Mucosa of rectum (tissue), 2 donors: ENCODE data around the gene PLB1.

Source experiments
- H3K27ac ChIP-seq, 2 donors: one replicate each; pipeline ENCODE4 v1.7.0; 2013; ENCODE audit warnings: inconsistent platforms in 2 of 2, low read depth in 2 of 2, low read length in 2 of 2
- H3K27me3 ChIP-seq, 2 donors: one replicate each; pipeline ENCODE4 v1.7.0; 2013; ENCODE audit warnings: low read length in 2 of 2; ENCODE audit not compliant: control insufficient read depth in 2 of 2, insufficient read depth in 2 of 2
- H3K36me3 ChIP-seq, 2 donors: one replicate each; pipeline ENCODE4 v1.7.0; 2013; ENCODE audit warnings: low read length in 2 of 2; ENCODE audit not compliant: control insufficient read depth in 2 of 2, insufficient read depth in 2 of 2
- H3K4me1 ChIP-seq, 2 donors: one replicate each; pipeline ENCODE4 v1.7.0; 2013; ENCODE audit warnings: low read length in 2 of 2, mild to moderate bottlenecking in 1 of 2; ENCODE audit not compliant: control insufficient read depth in 2 of 2, insufficient read depth in 2 of 2
- H3K4me3 ChIP-seq, 2 donors: one replicate each; pipeline ENCODE4 v1.7.0; 2013; ENCODE audit warnings: low read length in 2 of 2
- H3K9ac ChIP-seq, 2 donors: one replicate each; pipeline ENCODE4 v1.7.0; 2013; ENCODE audit warnings: low read length in 2 of 2, low read depth in 1 of 2, mild to moderate bottlenecking in 1 of 2
- H3K9me3 ChIP-seq, 2 donors: one replicate each; pipeline ENCODE4 v1.7.0; 2013; ENCODE audit warnings: low read length in 2 of 2; ENCODE audit not compliant: control insufficient read depth in 2 of 2
- donor health status: healthy.
- donor health status: Normal muscosa, but diverticular disease.

Gene PLB1, protein sequence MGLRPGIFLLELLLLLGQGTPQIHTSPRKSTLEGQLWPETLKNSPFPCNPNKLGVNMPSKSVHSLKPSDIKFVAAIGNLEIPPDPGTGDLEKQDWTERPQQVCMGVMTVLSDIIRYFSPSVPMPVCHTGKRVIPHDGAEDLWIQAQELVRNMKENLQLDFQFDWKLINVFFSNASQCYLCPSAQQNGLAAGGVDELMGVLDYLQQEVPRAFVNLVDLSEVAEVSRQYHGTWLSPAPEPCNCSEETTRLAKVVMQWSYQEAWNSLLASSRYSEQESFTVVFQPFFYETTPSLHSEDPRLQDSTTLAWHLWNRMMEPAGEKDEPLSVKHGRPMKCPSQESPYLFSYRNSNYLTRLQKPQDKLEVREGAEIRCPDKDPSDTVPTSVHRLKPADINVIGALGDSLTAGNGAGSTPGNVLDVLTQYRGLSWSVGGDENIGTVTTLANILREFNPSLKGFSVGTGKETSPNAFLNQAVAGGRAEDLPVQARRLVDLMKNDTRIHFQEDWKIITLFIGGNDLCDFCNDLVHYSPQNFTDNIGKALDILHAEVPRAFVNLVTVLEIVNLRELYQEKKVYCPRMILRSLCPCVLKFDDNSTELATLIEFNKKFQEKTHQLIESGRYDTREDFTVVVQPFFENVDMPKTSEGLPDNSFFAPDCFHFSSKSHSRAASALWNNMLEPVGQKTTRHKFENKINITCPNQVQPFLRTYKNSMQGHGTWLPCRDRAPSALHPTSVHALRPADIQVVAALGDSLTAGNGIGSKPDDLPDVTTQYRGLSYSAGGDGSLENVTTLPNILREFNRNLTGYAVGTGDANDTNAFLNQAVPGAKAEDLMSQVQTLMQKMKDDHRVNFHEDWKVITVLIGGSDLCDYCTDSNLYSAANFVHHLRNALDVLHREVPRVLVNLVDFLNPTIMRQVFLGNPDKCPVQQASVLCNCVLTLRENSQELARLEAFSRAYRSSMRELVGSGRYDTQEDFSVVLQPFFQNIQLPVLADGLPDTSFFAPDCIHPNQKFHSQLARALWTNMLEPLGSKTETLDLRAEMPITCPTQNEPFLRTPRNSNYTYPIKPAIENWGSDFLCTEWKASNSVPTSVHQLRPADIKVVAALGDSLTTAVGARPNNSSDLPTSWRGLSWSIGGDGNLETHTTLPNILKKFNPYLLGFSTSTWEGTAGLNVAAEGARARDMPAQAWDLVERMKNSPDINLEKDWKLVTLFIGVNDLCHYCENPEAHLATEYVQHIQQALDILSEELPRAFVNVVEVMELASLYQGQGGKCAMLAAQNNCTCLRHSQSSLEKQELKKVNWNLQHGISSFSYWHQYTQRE (N-terminal part only)

DNA sequence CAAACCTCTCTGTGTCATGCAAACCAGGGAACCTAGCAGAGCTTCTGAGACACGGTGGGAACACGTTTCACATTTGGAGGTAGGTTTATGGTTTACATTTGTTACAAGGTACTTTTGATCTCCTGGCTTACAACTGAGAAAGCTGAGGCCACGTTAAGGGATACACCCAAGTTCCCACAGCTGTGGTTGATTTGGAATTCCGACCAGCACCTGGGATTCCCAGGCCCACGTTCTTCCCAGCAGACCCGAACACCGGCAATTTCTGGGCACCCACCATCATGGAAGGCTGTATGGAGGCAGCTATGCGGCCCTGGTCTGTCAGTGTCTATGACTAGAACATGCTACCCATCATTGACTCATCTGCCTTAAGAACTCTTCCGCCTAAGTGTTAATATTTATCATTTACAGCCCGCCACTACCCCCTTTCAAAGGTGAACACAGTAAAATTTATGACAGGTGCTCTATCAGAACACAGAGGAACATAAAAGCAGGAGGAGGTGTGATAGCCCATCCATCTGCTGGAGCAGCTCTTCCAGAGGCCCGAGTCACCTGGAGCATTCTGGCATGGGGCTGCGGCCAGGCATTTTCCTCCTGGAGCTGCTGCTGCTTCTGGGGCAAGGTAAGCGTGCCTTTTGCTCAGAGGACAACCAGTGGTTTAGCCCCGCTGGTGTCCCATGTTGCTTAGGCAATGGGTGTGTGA lies at the start of gene PLB1:
Gene PLB1, plus strand, starts transcription at position 510 of the 700 bp plus-strand sequence. Its CDS starts 55 bp downstream, at position 565.
- Histone ChIP-seq H3K27me3 (no peaks in the 10 kb centered on the region), H3K36me3 (no peaks in the 10 kb centered on the region), H3K27ac (no peak within 1 kb of the TSS), H3K9ac (no peak within 1 kb of the TSS), H3K4me3 (no peak within 1 kb of the TSS), H3K4me1 (peaks cover 5 to 7% of the 10 kb centered on the region in 2 donors), H3K9me3 (no peaks in the 10 kb centered on the region)

DNA sequence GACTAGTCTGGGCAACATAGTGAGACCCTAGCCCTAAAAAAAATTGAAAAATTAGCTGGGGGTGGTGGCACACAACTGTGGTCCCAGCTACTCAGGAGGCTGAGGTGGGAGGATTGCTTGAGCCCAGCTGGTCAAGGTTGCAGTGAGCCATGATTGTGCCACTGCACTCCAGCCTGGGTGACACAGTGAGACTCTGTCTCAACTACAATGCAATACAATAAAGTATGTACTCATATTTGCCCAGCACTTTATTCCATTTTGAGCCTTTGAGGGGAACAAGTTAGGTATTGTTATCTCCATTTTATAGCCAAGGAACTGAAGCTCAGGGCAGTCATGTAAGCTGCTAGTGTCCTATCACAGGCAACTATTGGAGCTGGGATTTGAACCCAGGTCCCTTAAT lies 49.3 kb upstream of the PLB1 start:
- H3K27ac ChIP-seq = no peak overlapping the region
- H3K27me3 ChIP-seq = no peaks in the 10 kb centered on the region
- H3K9ac ChIP-seq = no peak overlapping the region
- H3K4me1 ChIP-seq = peaks cover 0 to 2% of the 10 kb centered on the region in 2 donors
- H3K9me3 ChIP-seq = no peaks in the 10 kb centered on the region
- no peaks in the 10 kb centered on the region for H3K36me3 ChIP-seq
- no peak overlapping the region for H3K4me3 ChIP-seq

DNA sequence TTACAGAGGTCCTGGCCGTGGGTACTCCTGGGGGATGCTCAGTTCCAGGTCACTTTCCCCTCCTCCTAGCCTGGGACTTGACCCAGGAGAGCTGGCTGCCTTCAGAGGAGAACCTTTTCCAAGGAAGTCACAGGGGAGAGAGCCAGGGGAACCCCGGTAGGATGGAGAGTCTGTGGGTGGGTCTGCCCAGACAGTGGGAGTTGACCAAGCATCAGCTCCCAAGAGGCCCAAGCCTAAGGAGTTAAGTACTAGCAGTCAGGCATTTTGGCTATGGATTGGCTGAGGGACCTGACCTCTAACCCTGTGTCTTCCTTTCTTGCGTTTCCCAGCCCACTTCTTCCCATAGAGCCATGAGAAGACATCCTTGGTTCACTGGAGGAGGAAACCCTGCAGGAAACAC lies 48.8 kb upstream of the PLB1 start:
- Histone ChIP-seq H3K9ac (no peak overlapping the region), H3K27ac (no peak overlapping the region), H3K4me3 (no peak overlapping the region), H3K4me1 (peaks cover 0 to 2% of the 10 kb centered on the region in 2 donors), H3K27me3 (no peaks in the 10 kb centered on the region), H3K9me3 (no peaks in the 10 kb centered on the region), H3K36me3 (no peaks in the 10 kb centered on the region)

DNA sequence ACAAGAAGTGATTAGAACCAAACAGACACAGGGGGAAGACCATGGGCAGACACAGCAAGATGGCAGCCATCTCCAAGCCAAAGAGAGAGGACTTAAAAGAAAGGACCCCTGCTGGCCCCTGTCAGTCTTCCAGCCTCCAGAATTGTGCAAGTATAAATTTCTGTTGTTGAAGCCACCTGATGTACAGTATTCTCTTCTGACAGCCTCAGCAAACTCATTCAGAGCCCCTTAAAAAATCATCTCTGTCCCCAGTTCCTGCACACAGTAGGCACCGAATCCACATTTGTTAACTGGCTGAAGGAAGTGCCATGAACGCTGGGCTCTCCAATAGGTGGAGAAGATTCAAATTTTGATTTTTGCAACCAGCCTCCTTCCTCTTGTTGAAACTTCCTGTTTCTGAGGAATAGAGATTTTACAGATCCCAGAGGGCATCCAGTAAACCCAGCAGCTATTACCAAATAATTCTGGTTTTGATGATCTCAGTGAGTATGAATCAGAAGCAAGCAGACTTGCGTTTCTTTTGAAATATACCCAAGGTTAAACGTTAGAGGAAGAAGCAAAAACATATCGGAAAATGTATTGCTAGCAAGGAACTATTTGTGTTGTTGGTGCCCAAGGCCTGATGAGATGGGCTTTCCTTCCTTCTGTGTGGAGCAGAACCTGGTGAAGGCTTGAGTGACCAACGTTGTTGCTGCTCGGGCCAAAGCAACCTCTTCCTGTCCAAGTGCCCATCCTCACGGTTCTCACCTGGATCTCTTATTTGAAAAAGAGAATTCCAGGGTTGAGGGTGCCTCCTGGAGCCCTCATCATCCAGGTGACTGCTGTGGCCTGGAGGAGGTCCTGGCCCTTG lies 47.7 kb upstream of the PLB1 start:
- H3K4me3 ChIP-seq = no peak overlapping the region
- peaks cover 0 to 2% of the 10 kb centered on the region in 2 donors for H3K4me1 ChIP-seq
- H3K9ac ChIP-seq = no peak overlapping the region
- no peaks in the 10 kb centered on the region for H3K27me3 ChIP-seq
- no peaks in the 10 kb centered on the region for H3K36me3 ChIP-seq
- H3K27ac ChIP-seq = no peak overlapping the region
- no peaks in the 10 kb centered on the region for H3K9me3 ChIP-seq

DNA sequence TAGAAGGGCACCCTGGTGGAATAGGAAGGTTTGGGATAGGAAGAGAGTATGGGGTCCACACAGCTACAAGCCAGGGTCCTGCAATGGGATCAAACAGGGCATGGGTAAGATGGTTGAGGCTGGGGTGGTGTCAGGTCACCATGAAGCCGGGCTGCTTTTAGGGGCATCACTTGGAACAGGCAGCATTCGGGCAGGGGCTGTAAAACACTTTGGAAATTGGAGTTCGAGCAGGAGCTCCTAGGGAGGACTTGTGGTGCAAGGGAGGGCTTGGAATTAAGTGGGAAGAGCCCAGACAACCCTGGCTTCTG lies 47.1 kb upstream of the PLB1 start:
- H3K27ac ChIP-seq = no peak overlapping the region
- no peaks in the 10 kb centered on the region for H3K36me3 ChIP-seq
- H3K9ac ChIP-seq = no peak overlapping the region
- peaks cover 0 to 2% of the 10 kb centered on the region in 2 donors for H3K4me1 ChIP-seq
- no peaks in the 10 kb centered on the region for H3K9me3 ChIP-seq
- H3K4me3 ChIP-seq = no peak overlapping the region
- no peaks in the 10 kb centered on the region for H3K27me3 ChIP-seq

DNA sequence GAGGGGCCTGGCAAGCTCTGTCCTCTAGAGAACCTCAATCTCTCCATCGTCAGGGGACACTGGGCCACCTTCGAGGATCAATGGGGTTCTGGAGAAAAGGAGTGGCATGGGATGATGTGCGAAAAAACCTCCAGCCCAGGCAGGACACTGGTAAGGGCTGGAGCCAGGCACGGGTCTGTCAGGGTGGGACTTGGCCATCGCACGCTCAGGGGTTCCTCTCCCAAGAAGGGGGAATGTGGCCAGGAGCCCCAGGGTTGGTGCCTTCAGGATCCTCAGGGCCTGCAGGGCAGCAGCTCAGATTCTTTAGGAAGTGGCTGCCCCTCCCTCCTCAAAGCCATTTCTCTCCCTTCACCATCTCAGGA lies 46.8 kb upstream of the PLB1 start:
- H3K9me3 ChIP-seq = no peaks in the 10 kb centered on the region

DNA sequence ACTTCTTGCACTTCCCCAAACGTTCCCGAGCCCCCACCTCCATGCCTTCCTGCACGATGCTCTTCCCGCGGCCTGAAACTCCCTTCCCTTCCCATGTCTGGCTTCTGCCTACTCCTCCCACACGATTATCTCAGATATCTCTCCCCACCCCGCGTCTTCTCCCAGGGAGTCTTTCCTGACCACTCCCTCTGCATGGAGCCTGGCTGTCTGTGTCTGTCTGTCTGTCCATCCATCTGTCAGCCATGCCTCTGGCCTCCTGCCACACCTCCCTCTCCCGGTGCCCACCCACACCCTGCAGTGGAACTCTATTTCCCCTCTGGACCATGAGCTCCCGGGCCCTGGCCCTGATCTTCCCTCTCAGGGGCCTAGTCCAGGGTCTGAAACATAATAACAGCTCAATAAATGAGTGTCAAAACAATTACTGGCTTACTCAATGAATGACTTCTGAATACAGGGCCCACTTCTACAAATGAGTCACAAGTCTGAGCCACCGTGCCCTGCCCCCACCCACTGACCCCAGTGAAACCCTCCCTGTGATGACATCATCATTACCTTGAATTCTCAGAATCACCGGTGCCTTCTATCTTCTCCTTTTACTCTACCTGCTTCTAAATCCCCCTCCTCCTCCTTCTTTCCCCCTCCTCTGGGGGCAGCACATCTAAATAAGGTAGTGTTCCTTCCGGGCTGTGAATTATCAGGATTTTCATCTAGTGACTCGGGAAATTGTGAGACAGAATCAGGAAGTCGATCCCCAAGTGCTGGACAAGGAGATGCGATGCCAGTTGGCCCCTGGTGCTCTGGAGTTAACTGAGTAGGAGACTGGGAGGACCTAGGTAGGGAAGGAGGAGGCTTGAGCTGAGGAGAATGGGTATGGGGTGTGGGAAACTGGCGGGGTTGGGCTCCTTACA lies 46.1 kb upstream of the PLB1 start:
- no peak overlapping the region for H3K27ac ChIP-seq
- H3K27me3 ChIP-seq = no peaks in the 10 kb centered on the region
- H3K4me3 ChIP-seq = no peak overlapping the region
- no peaks in the 10 kb centered on the region for H3K9me3 ChIP-seq
- peaks cover 0 to 2% of the 10 kb centered on the region in 2 donors for H3K4me1 ChIP-seq
- H3K36me3 ChIP-seq = no peaks in the 10 kb centered on the region
- no peak overlapping the region for H3K9ac ChIP-seq

More for the DNA sequence above, 46.8 kb upstream of the PLB1 start:
- H3K9ac ChIP-seq = no peak overlapping the region
- peaks cover 0 to 2% of the 10 kb centered on the region in 2 donors for H3K4me1 ChIP-seq
- H3K36me3 ChIP-seq = no peaks in the 10 kb centered on the region
- H3K27me3 ChIP-seq = no peaks in the 10 kb centered on the region
- H3K4me3 ChIP-seq = no peak overlapping the region
- H3K27ac ChIP-seq = no peak overlapping the region

DNA sequence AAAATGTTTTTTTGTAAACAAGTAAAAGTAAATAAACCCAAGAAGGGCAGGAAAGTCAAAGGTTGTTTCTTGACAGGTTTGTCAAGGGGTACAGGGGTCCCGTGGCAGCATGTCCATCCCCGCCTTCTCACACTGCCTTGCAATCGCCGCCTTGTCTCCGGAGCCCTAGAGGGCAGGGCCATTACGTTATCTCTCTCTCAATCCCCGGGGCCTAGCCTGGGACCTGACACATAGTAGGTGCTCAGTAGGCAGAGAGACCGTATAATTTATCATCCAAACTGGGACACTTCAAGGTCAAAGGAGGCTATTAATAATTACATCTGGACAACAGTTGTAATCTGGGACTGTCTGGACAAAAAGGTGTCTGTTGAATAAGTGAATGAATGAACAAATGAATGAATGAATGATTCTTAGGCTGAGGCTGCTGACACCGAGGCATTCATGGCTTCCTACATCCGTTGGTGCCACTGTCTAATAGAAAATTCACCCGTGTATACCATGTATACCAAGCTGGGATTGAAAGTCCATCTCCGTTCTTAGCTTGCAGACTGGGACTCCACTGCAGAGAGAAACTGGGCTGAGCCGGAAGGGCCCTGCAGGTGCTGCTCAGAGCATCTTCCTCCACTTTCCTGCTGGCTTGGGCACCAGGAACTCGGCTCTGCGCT lies 44.8 kb upstream of the PLB1 start:
- H3K36me3 ChIP-seq = no peaks in the 10 kb centered on the region
- H3K4me1 ChIP-seq = peaks cover 0 to 2% of the 10 kb centered on the region in 2 donors
- H3K4me3 ChIP-seq = no peak overlapping the region
- H3K27ac ChIP-seq = no peak overlapping the region
- no peaks in the 10 kb centered on the region for H3K27me3 ChIP-seq
- no peaks in the 10 kb centered on the region for H3K9me3 ChIP-seq
- H3K9ac ChIP-seq = no peak overlapping the region
